GM23248 (cell line): ENCODE results near the gene MMP28.

Experiments used
- EZH2 ChIP-seq: fragments of 200-600 bp; sonication (generic); IDR thresholded peaks from 2 replicates; pipeline ENCODE4 v1.6.1; 2018; ENCODE audit warnings: antibody characterized with exemption, mild to moderate bottlenecking; ENCODE audit not compliant: insufficient read depth, poor library complexity, severe bottlenecking
- EZH2phosphoT487 ChIP-seq: fragments of 200-600 bp; sonication (generic); IDR thresholded peaks from 2 replicates; pipeline ENCODE4 v1.6.1; 2018; ENCODE audit warnings: antibody characterized with exemption, moderate library complexity, mild to moderate bottlenecking, low read depth; ENCODE audit not compliant: insufficient read depth

DNA sequence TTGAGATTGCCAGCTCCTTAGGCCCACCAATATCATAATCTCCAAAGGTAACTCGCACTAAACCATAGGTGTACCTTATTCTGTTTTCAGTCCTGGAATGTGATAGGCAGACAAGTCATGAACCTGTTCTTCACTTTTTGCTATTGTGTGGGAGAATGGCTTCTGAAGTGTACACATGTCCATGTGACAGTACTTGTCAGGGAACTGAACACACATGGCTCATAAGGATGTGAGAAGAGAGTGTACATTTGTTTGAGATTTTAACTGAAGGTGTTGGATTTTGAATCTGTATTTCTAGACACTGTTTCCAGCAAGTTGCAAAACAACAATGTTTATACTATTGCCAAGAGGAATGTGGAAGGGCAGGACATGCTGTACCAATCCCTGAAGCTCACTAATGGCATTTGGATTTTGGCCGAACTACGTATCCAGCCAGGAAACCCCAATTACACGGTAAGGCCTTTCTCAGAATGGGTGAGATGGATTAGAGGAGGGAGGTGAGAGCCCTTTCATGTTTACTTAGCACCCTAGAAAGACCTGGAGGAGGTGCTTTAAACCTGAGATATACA is 78.5 kb downstream of the MMP28 start:
- no peak for TF ChIP-seq EZH2
- no peak for TF ChIP-seq EZH2phosphoT487
